SK-N-SH (cell line): ENCODE data around the gene TIAM1.

Source experiments
- CTCF ChIP-seq: fragments of 200-600 bp; sonication (generic); IDR thresholded peaks from 2 replicates; pipeline ENCODE4 v1.6.1; 2017; ENCODE audit warnings: antibody characterized with exemption, mild to moderate bottlenecking, moderate library complexity
- MEF2A ChIP-seq: IDR thresholded peaks from 2 replicates; pipeline ENCODE4 v1.4.0; 2012; ENCODE audit warnings: low read depth, borderline replicate concordance
- RCOR1 ChIP-seq: fragments of 150-350 bp; IDR thresholded peaks from 2 replicates; pipeline ENCODE4 v1.6.1; 2017; ENCODE audit warnings: antibody characterized with exemption, low read length
- REST ChIP-seq: IDR thresholded peaks from 2 replicates; pipeline ENCODE4 v1.6.1; 2012; ENCODE audit warnings: mild to moderate bottlenecking, low read depth, low read length, moderate library complexity
- SIN3A ChIP-seq: IDR thresholded peaks from 2 replicates; pipeline ENCODE4 v1.6.1; 2012; ENCODE audit warnings: low read depth, mild to moderate bottlenecking, low read length, moderate library complexity, borderline replicate concordance
- TEAD4 ChIP-seq: IDR thresholded peaks from 2 replicates; pipeline ENCODE4 v1.4.0; 2012; ENCODE audit warnings: mild to moderate bottlenecking, borderline replicate concordance; ENCODE audit not compliant: insufficient read depth
- USF2 ChIP-seq: fragments of 150-350 bp; IDR thresholded peaks from 2 replicates; pipeline ENCODE4 v1.6.1; 2017; ENCODE audit warnings: antibody characterized with exemption, low read length, low read depth, borderline replicate concordance

GRCh38 chr21:31078796-31079195 is 265.3 kb downstream of the TIAM1 start:
- TF ChIP-seq CTCF (no peak), USF2 (no peak), TEAD4 (no peak), SIN3A (no peak), MEF2A (no peak), RCOR1 (no peak), REST (no peak)
